ENCODE measurements around the gene THAP9. TPM values are rescaled to one million over a fixed set of nuclear protein-coding genes. Genes with fewer than 3 reads are reported as not detected.

Gene THAP9
- total RNA-seq, 2 experiments from 2014 or later = 10.5 to 16.4 TPM

DNA sequence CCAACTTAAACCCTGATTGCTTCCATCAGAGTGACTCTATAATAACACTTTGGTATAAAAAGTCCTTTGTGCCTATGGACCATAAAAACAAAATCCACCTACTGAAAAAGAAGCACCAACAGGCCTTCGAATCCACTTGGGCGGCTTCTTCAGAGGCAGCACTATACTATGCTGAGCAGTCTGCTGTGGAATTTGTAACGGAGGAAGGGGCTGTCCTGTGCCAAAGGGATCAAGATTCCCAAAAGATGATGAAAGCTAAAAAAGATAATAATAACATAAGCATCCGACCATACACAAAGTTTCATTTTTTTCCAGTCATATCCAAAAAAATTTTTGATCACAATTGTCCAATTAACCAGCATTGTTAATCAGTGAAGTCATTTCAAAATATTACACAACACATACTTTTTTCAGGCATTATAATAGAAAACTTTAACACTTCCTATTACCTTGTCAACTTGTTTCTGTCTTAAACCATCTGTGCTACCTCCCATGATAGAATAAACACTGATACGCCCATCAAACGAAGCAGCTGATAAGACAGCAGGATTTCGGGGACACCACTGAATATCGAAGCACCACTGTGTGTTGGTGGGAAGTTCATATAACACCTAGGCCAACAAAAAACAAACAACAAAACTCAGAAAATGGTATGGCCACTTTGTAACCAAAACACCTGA lies 33.7 kb upstream of the THAP9 start:
- H3K4me3 ChIP-seq (ENCODE audit: low read depth, low read length, poor library complexity, severe bottlenecking) = no peak overlapping the region
- no TSS peak for BruUV-seq (replicated peaks)
- H3K4me2 ChIP-seq (ENCODE audit: low read length) = no peak overlapping the region
- H2AFZ ChIP-seq (ENCODE audit: low read length) = no peak overlapping the region
- H3K9me3 ChIP-seq (ENCODE audit: low read length) = no peaks in the 10 kb centered on the region
- no peak for DNase-seq (ENCODE audit: low spot score)
- no peaks in the 10 kb centered on the region for H3K4me1 ChIP-seq (ENCODE audit: insufficient read depth, low read length, poor library complexity, severe bottlenecking)
- intact Hi-C loops (cut with micrococcal nuclease; ENCODE audit: unreplicated experiment) = no loop called here
- POLR2A ChIA-PET = interaction anchor here (0.7 to 0.9 kb wide), 2 partner anchors 9 to 11 kb away, joined by 3 read pairs; no protein-coding TSS in a partner anchor
- peaks cover 92% of the 10 kb centered on the region for H3K36me3 ChIP-seq (ENCODE audit: insufficient read depth, low read length)
- no peaks in the 10 kb centered on the region for H4K20me1 ChIP-seq (ENCODE audit: insufficient read depth, low read length)
- no peak for TF ChIP-seq EZH2phosphoT487 (IDR thresholded peaks at IDR 0.05; ENCODE audit: borderline replicate concordance, low read depth, low read length)
- TF ChIP-seq, protein P1, sequence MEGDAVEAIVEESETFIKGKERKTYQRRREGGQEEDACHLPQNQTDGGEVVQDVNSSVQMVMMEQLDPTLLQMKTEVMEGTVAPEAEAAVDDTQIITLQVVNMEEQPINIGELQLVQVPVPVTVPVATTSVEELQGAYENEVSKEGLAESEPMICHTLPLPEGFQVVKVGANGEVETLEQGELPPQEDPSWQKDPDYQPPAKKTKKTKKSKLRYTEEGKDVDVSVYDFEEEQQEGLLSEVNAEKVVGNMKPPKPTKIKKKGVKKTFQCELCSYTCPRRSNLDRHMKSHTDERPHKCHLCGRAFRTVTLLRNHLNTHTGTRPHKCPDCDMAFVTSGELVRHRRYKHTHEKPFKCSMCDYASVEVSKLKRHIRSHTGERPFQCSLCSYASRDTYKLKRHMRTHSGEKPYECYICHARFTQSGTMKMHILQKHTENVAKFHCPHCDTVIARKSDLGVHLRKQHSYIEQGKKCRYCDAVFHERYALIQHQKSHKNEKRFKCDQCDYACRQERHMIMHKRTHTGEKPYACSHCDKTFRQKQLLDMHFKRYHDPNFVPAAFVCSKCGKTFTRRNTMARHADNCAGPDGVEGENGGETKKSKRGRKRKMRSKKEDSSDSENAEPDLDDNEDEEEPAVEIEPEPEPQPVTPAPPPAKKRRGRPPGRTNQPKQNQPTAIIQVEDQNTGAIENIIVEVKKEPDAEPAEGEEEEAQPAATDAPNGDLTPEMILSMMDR (conservative IDR thresholded peaks at IDR 0.05; ENCODE audit: low read length) = no peak
- H3K9me2 ChIP-seq (ENCODE audit: insufficient read depth, low read length) = no peaks in the 10 kb centered on the region
- no peaks in the 10 kb centered on the region for H3K79me2 ChIP-seq (ENCODE audit: insufficient read depth, low read depth, low read length)
- H3K27ac ChIP-seq (ENCODE audit: low read depth, low read length, poor library complexity, severe bottlenecking) = no peak overlapping the region
- CTCF ChIA-PET (ENCODE audit: unreplicated experiment) = no interaction called here

DNA sequence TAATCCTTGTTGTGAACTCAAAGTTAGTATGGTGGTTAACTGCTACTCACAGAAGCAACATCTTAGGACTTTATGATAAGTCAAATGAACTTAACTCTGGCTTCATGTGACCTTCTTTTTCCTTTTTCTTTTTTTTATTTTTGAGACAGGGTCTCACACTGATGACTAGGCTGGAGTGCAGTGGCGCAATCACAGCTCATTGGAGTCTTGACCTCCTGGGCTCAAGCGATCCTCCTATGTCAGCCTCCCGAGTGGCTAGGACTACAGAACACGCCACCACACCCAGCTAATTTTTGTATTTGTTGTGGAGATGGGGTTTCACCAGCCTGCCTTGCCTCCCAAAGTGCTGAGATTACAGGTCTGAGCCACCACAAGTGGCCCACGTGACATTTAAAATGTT lies 32.0 kb upstream of the THAP9 start:
- no peaks in the 10 kb centered on the region for H3K9me2 ChIP-seq (ENCODE audit: insufficient read depth, low read length)
- TF ChIP-seq, protein P1 (conservative IDR thresholded peaks at IDR 0.05; ENCODE audit: low read length) = no peak
- TF ChIP-seq EZH2phosphoT487 (IDR thresholded peaks at IDR 0.05; ENCODE audit: borderline replicate concordance, low read depth, low read length) = no peak
- H3K4me1 ChIP-seq (ENCODE audit: insufficient read depth, low read length, poor library complexity, severe bottlenecking) = no peaks in the 10 kb centered on the region
- H3K36me3 ChIP-seq (ENCODE audit: insufficient read depth, low read length) = peaks cover 97% of the 10 kb centered on the region
- no peak overlapping the region for H3K4me2 ChIP-seq (ENCODE audit: low read length)
- no peak overlapping the region for H2AFZ ChIP-seq (ENCODE audit: low read length)
- BruUV-seq (replicated peaks) = no TSS peak
- intact Hi-C loops (cut with micrococcal nuclease; ENCODE audit: unreplicated experiment) = no loop called here
- ChIA-PET CTCF (ENCODE audit: unreplicated experiment) (no interaction called here), POLR2A (no interaction called here)
- H4K20me1 ChIP-seq (ENCODE audit: insufficient read depth, low read length) = no peaks in the 10 kb centered on the region
- no peak for DNase-seq (ENCODE audit: low spot score)
- H3K79me2 ChIP-seq (ENCODE audit: insufficient read depth, low read depth, low read length) = no peaks in the 10 kb centered on the region
- H3K9me3 ChIP-seq (ENCODE audit: low read length) = no peaks in the 10 kb centered on the region
- H3K27ac ChIP-seq (ENCODE audit: low read depth, low read length, poor library complexity, severe bottlenecking) = no peak overlapping the region
- H3K4me3 ChIP-seq (ENCODE audit: low read depth, low read length, poor library complexity, severe bottlenecking) = no peak overlapping the region

DNA sequence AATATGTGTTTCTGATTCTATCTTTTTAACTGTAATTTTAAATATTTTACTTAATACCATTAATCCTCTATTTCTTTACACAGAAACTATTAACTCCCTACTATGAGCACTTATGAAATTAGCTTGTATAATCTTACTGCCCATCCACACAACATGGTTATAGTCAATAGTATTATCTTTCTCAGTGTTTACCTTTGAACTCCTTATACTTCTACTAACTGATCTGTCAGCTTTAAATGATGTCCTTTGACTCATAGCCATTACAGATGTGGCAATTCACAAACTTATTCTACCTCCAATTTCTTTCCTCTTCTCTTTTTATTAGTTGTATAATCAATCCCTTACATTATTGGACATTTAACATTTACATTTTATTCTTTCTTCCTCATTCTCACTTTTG lies 15.1 kb upstream of the THAP9 start:
- Histone ChIP-seq H3K36me3 (ENCODE audit: insufficient read depth, low read length) (peaks cover 69% of the 10 kb centered on the region), H3K4me3 (ENCODE audit: low read depth, low read length, poor library complexity, severe bottlenecking) (no peak overlapping the region), H4K20me1 (ENCODE audit: insufficient read depth, low read length) (peaks cover 16% of the 10 kb centered on the region; the same call in 1 of the 2 replicates), H3K9me2 (ENCODE audit: insufficient read depth, low read length) (no peaks in the 10 kb centered on the region), H2AFZ (ENCODE audit: low read length) (no peak overlapping the region), H3K4me2 (ENCODE audit: low read length) (no peak overlapping the region), H3K9me3 (ENCODE audit: low read length) (no peaks in the 10 kb centered on the region; the same call in 1 of the 2 replicates), H3K27ac (ENCODE audit: low read depth, low read length, poor library complexity, severe bottlenecking) (no peak overlapping the region), H3K4me1 (ENCODE audit: insufficient read depth, low read length, poor library complexity, severe bottlenecking) (peaks cover 29% of the 10 kb centered on the region), H3K79me2 (ENCODE audit: insufficient read depth, low read depth, low read length) (peaks cover 94% of the 10 kb centered on the region)
- intact Hi-C loops (cut with micrococcal nuclease; ENCODE audit: unreplicated experiment) = no loop called here
- ChIA-PET CTCF (ENCODE audit: unreplicated experiment) (no interaction called here), POLR2A (interaction anchor here (0.6 to 0.7 kb wide), 4 partner anchors 8 to 448 kb away, joined by 3 to 7 read pairs (median 4); no protein-coding TSS in a partner anchor)
- TF ChIP-seq EZH2phosphoT487 (IDR thresholded peaks at IDR 0.05; ENCODE audit: borderline replicate concordance, low read depth, low read length) = no peak
- TF ChIP-seq, protein P1 (conservative IDR thresholded peaks at IDR 0.05; ENCODE audit: low read length) = no peak
- BruUV-seq (replicated peaks) = no TSS peak
- no peak for DNase-seq (ENCODE audit: low spot score)
